8988T (cell line): Measurements from ENCODE around the gene TRPM3.

Experiments used
- DNase-seq: peaks from one replicate; pipeline ENCODE4 v3.0.0; 2011

TRPM3 gene

DNA sequence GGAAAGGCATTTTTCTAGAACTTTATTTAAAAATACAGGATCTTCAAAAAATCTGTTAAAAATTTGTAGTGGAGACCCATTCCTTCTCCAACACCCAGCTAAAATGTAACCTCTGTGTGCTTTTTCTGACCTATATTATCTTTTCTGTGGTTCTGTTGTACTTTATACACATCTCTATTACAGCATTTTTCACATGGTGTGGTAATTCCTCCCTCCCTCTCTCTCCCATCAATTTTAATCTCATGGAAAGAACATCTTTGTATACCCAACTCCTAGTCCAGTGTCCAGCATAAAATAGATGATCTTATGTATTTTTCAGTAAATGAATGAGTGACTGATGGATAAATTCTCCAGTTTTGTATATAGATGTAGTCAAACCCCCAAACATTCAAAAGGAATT, 523.5 kb downstream of the TRPM3 start:
- no peak for DNase-seq

DNA sequence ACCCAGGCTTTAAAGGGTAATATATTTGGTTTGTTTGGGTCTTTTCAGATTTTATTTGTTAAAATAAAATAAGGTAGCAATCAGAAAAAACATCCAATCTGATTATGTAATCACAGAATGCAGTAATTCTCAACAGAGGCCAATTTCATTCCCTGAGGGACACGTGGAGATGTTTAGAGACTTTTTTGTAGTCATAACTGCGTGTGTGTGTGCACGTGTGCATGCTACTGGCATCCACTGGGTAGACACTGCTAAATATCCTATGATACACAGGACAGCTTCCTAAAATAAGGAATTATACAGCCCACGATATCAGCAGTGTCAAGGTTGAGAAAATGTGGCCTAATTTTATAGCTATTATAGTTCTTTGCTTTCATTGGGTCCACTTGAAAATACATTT, 526.2 kb downstream of the TRPM3 start:
- no peak for DNase-seq

DNA sequence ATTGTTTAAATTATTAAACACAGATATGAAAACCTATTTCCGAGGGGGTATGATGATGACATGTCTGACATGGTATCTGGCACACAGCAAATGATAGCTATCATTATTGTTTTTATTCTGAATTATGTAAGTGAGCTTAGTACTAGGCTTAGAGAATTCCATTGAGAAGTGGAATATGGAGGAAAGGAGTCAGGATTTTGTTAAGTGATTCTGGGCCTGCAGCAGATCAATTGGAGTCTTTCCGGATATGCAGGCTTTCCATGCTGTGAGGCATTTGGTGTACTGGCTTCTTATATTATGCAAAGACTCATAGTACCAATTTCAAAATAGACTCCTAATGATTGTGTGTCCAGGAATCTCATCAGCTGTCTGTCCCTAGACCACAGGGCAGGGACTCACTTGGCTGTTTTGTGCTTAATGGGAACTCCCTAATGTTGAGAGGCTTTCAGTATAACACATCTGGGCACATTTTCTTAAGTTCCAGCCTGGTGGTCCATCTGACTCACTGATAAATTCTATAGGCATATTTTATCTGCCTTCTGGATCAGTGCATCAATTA, 527.0 kb downstream of the TRPM3 start:
- no peak for DNase-seq

DNA sequence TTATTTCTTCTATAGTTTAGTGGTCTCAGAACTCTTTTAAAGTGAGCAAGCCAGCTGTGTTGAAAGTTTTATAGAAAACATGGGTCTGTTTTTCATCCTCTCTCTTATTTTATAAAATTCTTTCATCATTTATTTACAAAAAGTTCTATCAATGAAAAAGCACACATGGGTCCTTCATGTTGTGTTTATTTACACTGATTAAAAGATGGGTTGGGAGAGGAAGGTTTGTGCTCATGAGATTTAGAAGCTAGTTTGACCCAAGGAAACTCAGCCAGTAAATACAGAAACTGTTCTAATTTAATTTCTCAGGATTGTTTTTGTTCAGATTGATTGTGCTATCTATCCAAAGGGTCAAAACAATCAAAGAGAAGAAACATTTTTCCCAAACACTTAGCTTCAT, 528.2 kb downstream of the TRPM3 start:
- DNase-seq, result no peak

DNA sequence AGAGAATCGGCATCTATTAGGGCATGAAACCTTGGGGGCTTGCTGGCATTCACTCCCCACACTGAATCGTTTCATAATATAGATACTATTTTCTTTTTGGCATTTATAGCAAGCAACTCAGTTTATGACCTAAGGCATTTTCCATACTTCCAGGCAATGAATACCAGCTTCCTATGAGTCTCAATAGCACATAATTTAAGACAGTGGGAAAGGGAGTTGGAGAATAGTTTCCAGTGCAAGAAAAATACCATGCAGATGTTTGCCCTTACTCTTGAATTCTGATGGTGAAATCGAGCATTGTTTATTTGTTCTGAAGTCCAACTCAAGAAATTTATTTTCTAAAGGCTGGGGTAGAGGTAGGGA, 531.1 kb downstream of the TRPM3 start:
- DNase-seq, result no peak

DNA sequence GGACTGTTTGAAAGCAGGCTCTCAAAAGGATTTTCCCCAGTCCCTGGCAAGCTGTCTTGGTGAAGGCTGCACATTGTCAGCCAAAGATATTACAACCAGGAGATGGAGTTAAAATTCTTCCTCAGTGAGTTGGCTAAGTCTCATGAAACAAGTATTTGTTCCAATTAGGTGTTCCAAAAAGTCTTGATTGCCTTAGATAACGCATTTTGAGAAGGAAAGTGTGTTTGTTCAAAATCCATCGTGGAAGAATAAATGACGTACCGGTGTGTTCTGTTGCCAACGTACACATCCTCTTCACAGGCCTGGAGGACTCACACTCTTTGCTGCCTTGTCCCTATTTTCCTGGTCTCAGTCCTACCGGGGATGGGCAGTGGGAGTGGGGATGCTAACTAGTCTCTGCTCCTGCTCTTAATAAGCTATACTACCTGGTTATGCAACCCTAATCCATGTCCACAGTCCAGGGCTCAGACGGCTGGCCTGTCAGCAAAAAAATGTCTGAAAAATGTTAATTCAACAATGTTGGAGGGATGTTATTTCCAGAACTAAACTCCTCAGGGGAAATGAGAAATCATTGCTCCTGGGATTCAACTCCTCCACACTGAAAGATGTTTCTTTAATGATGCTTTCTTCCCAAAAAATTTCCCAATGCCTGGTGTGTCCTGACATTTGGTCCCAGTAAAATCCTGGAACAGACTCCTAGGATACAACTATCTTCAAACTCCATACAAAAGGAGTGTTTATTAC, 531.7 kb downstream of the TRPM3 start:
- DNase-seq, result no peak

DNA sequence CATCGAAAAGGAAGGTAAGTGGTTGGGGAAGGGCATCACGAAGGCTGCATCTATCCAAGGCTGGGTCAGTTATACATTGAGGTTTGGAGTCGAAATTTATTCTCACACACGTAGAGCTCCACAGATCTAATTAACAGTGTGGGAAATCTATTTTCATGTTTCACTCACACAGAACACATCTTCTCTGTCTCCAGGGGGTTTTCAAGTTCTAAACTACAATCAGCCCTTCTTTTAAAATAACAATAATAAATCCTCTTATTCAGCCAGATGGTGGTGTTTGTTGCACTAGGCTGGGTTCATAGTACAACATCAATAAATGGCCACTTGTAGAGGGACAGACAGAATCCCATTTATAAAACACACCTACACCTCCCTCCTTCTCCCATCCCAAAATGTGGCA, 532.4 kb downstream of the TRPM3 start:
- DNase-seq, result no peak

DNA sequence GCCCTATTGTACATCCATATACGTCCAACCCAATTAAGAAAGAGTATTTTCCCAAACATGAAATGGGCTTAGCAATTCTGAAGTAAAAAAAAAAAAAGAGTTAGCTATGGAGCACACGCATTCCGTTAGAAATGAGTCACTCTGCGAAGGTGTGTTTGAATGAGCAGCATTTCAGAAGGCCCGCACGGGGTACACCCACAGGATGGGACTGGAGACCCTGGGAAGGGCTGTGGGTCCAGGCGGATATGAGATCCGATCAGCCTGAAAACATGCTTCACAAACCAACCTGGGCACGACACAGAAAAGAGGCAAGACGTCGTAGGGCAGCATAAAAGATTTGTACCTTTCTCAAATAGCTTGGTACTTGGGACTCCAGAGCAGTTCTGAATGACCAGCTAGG, 533.0 kb downstream of the TRPM3 start:
- DNase-seq, result no peak

DNA sequence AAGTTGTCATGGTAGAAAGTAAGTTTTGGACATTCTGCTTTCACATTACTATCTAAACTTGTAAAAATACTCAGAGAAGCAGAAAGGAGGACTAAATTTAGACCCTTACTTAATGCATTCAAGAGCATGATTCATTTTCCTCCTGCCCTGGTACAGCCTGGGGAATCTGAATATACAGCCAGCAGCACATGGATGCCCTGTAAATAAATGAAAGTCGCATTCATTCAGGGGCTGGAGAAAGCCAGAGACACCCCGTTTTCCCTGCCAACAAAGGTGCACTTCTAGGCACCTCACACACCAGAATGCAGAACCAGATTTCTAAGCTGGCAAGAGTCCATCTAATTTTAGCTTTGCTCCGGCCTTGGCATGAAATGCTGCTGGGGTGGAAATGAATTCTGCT, 534.2 kb downstream of the TRPM3 start:
- DNase-seq, result no peak

DNA sequence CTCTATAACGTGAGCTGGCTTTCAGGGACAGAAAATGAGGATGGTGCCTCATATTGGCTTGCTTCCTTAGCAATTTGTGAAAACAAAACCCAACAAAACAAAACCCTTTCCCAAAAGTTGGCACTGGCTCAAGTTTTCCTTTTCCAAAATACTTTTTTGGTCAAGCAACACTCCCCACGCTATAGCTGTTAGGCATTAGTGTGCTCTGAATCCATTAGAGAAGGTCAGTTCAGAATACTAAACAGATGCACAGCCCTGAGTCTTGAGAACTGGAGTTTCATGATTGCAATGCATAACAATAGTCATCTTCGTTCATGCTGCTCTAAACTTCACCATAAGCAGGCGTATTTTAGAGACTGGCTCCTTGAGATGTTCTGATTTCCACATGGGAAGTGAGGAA, 534.9 kb downstream of the TRPM3 start:
- no peak for DNase-seq

DNA sequence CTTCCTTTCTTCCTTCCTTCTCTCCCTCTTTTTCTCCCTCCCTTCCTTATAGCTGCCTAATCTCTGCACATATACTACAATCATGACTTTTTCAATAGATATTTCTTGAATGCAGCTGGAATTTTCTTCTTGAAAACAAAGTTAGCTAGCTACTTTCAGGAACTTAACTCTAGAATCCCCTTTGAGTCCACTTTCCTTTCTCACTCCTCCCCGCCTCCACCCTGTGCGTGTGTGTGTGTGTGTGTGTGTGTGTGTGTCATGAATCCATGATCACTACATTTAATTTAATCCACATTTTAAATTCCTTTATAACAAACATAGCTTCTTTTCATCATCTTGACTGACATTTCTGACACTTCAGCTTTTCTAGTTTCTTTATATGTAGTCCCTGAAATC, 539.5 kb downstream of the TRPM3 start:
- no peak for DNase-seq

DNA sequence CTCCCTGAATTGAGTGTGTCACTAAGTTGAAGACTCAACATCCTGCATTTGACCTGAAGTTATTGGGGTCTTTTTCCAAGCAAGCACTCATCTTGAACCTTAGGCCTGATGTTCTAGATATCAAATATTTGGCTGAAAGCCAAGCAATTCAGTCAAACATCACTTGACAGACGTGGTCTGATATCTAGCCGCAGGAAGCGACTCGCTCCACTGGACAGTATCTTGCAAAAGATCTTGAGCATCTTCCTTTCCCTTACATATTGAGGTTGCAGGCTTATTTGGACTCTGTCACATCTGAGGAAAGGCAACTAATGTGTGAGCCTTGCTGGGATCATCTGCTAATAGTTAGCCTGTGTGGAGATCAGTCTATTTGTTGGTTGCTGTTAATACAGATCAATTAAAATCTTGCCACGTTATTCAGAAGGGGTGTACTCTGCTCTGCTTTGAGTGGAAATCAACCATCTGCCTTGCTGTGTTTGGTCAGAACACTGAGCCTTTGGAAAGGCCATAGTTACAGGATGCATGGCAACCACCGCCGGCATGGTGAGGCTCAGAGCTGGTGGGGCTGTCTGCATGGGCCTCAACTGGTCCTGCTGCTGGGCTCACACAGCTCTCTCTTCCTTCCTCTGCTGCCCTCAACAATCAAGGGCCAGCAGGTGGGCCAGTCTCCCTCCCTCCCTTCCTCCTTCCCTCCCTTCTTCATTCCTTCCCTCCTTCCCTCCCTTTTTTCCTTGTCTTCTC, 540.0 kb downstream of the TRPM3 start:
- no peak for DNase-seq

DNA sequence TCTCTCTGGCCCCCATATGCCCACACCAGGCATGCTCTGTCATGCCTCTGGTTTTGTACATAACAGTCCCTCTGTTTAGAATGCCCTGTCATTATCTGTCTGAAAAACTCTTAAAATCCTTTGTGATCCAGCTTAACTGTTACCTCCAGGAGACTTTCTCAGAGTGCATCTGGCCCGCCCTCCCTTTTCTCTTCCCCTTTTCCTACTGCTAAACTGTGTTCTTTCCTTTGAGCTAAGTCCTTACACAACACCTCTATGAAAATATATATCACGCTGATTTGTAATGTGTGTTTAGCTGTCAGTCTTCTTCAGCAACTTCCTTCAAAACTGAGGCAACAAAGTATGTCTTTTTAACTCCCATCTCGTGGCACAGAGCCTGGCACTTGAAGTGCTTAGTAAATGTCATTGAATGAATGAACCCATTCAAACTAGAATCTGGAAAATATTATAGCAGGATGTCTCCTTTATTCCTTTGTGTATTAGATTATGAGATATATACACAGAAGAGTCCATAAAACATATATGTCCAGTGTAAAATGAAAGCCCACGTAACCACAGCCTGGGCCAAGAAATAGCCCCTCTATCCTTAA, 540.7 kb downstream of the TRPM3 start:
- DNase-seq, result no peak

DNA sequence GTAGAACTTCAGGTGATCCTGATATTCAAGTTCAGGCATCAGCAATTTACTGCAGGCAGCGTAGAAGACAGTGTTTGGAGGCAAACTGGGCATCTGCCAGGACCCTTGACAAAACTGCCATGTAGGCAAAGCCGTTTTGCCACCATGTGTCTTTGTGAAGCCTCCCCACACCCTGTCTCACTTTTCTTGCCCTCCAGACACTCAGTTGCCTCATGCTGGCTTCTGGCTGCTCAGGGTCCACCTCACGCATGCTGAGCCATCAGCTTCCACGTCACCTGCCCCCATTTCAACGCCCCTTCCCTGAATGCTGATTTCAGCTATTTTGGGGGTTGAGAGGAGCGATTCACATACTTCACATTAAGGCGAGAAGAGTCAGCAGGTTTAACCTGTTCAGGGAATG, 541.7 kb downstream of the TRPM3 start:
- DNase-seq, result no peak

DNA sequence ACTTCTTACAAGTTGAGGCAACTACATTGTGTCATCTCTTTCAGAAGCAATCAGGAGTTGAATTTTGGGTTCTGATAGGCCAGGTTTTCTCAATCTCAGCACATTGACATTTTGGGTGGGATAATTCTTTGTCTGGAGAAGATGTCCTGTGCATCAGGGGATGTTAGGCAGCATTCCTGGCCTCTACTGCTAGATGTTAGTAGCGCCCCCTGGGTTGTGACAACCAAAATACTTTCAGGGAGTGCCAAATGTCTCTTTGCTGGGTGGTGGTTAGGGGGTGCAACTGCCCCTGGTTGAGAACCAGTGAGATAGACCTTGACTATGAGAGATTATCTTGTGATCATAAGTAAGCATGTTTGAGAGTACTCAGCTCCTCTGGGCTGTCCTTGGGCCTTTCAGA, 542.7 kb downstream of the TRPM3 start:
- DNase-seq, result no peak

DNA sequence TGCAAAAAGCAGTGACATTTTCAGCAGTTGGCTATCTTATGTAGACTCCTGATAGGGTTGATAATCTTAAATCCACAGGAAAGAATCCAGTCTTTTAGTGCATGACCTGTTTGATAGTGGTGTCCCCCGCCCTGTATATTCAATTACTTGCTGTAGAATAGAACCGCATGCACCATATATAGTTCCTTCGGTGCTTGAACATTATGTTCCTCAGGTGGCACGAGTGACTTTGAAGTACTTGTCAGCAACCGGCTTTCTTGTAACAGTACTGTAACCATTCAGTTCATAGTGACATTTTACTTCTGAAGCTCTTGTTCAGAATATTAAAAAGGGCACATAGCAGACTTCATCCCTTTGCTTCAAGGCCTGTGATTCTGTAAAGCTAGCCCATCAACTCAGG, 543.8 kb downstream of the TRPM3 start:
- DNase-seq, result no peak

DNA sequence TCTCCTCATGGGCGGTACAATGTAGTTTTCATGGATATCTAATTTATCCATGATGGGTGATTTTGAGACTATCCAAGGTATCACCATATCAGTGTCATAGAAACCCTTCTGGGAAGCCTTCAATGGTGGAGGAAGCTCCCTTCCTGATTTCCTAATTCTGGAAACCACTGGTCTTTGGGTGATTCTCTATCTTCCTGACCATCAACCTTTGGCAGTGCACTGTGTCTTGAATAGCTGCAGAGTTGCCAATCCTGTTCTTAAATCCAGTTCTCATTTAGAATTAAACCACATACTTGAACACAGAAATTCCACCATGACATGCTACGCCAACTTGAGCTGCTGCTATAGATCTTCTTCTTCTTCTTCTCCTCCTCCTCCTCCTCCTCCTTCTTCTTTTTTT, 545.3 kb downstream of the TRPM3 start:
- no peak for DNase-seq

DNA sequence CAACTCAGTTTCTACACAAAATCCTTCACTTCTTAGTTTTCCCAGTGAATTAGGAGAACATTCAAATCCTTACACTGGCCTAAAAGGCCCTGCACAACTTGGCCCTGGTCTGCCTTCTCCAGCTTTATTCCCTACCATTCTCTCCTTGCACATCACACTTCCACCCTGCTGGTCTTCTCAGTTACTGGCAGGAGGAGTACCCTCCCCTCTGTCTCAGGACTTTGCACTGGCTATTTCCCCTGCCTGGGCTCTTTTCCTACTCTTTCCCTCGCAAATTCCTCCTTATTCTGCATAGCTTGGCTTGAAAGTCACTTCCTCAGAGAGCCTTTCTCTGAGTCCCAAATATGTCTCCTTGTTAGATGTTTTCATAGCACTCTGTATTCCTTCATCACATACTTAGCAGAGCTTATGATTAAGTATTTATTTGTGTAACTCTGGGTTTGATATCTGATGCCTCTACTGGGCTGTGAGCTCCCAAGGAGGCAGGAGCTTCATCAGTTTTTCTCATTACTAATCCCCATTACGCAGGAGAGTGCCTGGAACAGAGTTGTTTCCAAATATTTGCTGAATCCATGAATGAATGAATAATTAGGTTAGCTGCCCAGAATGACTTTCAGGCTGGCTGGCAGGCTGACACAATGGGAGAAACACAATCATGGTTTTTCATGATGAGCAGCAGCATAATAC, 547.1 kb downstream of the TRPM3 start:
- DNase-seq, result no peak

DNA sequence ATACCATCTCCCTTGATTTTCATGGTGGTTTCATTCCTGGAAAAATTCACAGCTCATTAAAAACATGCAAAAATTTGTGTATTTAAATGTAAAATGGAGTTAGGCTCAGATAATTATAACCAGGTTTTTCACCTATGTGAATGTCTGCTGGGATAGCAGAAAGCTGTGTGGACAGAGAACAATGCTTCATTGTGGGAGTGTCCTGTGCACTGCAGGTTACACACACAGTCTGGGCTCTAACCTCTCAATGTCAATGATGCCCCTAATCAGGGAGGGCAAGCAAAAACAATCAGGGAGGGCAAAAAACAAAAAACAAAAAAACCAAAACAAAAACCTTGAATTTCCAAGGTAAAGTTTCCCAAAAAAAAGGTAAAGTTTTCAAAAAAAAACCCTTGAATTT, 548.1 kb downstream of the TRPM3 start:
- DNase-seq, result no peak

DNA sequence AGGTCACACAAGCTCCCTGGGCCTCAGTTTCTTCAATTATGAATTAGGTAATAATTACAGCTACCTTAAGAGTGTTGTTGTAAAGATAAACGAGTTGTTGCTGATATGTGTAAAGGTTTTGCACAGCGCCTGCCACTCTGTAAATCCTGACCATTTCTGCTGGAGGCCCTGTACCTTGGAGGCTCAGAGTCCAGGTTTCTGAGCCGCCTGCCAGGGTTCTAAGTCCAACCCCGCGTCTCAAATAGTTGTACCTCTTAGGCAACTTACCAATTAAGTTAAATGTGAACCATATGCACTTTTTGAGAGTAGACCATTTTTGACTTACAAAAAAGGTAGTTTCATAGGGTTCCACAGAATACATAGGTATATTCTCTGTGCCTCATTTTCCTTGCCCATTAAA, 550.2 kb downstream of the TRPM3 start:
- DNase-seq, result no peak

DNA sequence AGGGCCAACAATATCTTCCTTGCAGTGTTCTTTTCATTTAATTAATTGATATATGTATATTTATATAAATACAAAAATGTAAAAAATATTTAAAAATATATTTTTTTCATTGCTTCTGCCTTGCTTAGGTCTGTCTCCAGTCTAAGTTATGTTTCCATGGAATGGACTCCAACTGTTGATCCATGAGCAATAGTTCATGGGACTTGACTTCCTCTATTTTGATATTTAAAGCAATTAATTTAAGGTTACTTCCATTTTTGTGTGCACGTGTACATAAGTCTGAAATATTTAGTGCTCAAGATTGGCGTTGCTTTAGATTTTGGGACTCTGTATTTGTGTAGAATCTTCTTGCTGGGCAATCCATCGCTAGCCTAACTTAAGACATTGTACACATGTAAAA, 551.6 kb downstream of the TRPM3 start:
- DNase-seq, result no peak

DNA sequence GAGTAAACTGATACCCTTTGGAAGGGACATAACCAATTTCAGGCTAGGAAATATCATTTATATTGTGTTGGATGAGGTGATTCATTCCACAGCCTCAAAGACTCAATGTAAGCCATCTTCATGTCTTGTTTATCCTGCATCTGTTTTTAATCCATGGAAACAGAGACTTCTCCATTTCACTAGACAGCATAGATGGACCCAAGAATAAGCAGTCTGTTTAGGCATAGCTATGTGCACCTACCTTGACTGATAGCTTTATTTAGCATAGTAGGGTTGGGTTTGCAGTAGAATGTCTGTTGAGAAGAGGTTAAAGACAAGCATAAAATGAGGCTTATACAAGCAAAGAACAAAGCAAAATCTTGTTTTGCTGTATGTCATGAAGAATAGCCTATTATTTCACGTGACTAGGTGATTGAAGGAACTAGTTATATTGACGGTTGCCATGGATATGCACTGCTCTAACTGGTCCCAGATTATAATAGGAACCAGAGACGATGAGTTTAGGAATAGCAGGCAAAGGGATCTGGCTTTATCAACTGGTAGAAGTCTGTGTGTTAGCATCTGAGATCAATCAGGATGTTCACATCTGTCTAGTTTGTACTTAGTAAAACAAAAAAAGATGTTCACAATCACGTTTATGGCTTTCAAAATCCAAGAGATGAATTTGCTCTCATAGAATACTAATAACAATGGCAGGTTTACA, 552.2 kb downstream of the TRPM3 start:
- DNase-seq, result no peak

DNA sequence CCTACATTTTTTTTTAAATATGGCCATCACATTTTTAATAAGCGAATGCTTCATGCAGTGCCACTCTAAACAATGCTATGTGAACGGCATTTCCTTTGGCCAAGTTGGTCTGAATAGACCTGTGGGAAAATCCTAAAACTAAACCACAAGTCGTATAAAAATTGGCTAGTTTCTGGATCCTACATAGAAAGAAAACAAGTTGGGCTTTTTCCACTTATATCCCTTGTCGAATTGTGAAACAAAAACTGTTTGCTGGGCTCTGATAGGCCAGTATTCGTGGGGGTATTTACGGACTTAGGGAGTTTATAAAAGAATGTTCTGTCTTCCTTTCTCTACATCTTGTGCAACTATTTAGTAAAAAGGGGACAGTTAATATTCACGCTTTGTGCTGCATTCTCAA, 553.9 kb downstream of the TRPM3 start:
- no peak for DNase-seq
